Testis (tissue), 2 donors: Measurements from ENCODE around the gene ZFYVE28.

Experiments
- POLR2A ChIP-seq: fragments of 450-650 bp; IDR thresholded peaks from one replicate; pipeline ENCODE4 v1.6.1; 2017; ENCODE audit warnings: antibody characterized with exemption, mild to moderate bottlenecking, moderate library complexity
- TF ChIP-seq, protein P1 (sequence below), 3 experiments: fragments of 450-650 bp in 2 of 3; fragments of 200-600 bp in 1 of 3; sonication (generic) in 1 of 3; IDR thresholded peaks; one replicate each; pipeline ENCODE4 v1.5.1; 2016 to 2019; ENCODE audit warnings: antibody characterized with exemption in 3 of 3, mild to moderate bottlenecking in 2 of 3, moderate library complexity in 1 of 3

DNA sequence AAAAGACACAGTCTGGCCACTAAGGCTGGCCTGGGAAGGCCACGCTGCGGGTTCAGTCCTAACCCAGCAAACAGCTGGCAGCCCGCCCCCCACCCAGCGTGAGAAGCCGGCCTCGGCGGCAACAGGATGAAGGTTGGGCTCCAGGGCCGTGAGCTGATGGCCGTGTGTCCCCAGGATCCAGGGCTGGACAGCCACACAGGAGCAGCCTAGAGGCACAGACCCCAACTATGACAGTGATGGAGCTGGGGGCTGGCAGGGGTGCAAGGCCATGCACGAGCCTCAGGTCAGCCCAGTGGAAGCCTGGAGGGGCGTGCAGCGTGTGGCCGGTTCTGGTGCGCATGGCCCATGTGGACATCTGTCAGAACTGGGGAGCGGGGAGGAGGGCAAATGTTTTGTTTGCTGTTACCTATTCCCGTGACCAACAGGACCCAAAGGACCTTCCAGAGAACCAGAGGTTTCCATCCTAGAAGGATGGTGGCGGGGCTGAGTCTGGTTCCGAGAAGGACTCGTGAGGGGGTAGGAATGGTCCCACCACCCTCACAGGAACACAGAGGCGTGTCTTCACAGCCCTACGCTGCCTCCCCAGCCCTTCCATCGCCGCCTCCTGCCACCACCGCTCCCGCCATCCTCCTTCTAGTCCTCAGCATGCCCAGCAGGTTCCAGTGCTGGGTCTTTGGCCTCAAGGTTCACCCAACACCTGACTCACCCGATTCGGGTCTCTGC lies 46.5 kb downstream of the ZFYVE28 start:
- TF ChIP-seq, protein P1, sequence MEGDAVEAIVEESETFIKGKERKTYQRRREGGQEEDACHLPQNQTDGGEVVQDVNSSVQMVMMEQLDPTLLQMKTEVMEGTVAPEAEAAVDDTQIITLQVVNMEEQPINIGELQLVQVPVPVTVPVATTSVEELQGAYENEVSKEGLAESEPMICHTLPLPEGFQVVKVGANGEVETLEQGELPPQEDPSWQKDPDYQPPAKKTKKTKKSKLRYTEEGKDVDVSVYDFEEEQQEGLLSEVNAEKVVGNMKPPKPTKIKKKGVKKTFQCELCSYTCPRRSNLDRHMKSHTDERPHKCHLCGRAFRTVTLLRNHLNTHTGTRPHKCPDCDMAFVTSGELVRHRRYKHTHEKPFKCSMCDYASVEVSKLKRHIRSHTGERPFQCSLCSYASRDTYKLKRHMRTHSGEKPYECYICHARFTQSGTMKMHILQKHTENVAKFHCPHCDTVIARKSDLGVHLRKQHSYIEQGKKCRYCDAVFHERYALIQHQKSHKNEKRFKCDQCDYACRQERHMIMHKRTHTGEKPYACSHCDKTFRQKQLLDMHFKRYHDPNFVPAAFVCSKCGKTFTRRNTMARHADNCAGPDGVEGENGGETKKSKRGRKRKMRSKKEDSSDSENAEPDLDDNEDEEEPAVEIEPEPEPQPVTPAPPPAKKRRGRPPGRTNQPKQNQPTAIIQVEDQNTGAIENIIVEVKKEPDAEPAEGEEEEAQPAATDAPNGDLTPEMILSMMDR (IDR thresholded peaks at IDR 0.05): no peak
- no peak for TF ChIP-seq POLR2A
